H4 (cell line): Measurements from ENCODE around the gene ANKRD61. TPM values are rescaled to one million over a fixed set of nuclear protein-coding genes. Genes with fewer than 3 reads are reported as not detected.
A peak's percentile ranks its signal among the peaks of the same experiment; 100 is the strongest.
"Not testable (repeated sequence)": the region's sequence is repeated elsewhere in the genome, so short reads cannot be mapped to it uniquely, and the experiment has no call there.

Experiments
- DNase-seq: peaks from one replicate; pipeline ENCODE4 v3.0.0-alpha.2; 2015; ENCODE audit warnings: low spot score
- total RNA-seq: library from RNA; depleted of rRNA; stranded (reverse); fragments of >200 nt; shearing (Covaris generic); gene quantifications from 2 replicates; pipeline ENCODE4 v1.2.3, GENCODE V29; 2014; rRNA removed

The ANKRD61 gene
- 1.3 TPM in 1 of 2 replicates, not detected in the other for total RNA-seq

- no peak for DNase-seq
Measured at GRCh38 chr7:6030988-6031387, at the start of gene ANKRD61. Gene ANKRD61, plus strand, starts transcription at chr7:6031376. Its CDS starts 0 bp downstream, at chr7:6031376.

GRCh38 chr7:5987061-5987460 lies 44.1 kb upstream of the ANKRD61 start:
- not testable (repeated sequence) for DNase-seq

GRCh38 chr7:5997210-5997808 lies 33.9 kb upstream of the ANKRD61 start:
- DNase-seq, result peak; percentile 80

- no peak for DNase-seq
Measured at GRCh38 chr7:6007386-6007785, 23.8 kb upstream of the ANKRD61 start.

- DNase-seq, result not testable (repeated sequence)
Measured at GRCh38 chr7:6007835-6008590, 23.2 kb upstream of the ANKRD61 start.

- peak; percentile 100 for DNase-seq
Measured at GRCh38 chr7:6008668-6009611, 22.2 kb upstream of the ANKRD61 start, which contains the start of the genes AIMP2 and PMS2. Gene AIMP2, plus strand, starts transcription at chr7:6009272. Its CDS starts 92 bp downstream, at chr7:6009364. Gene PMS2, minus strand, starts transcription at chr7:6009049. Its CDS starts 30 bp downstream, at chr7:6009019.

- DNase-seq, result not testable (repeated sequence)
Measured at GRCh38 chr7:6010370-6010769, 20.8 kb upstream of the ANKRD61 start.

- no peak for DNase-seq
Measured at GRCh38 chr7:6011541-6011940, 19.6 kb upstream of the ANKRD61 start.

GRCh38 chr7:6012355-6013104 lies 18.6 kb upstream of the ANKRD61 start:
- DNase-seq, result no peak

- peak; percentile 89 for DNase-seq
Measured at GRCh38 chr7:6015917-6016652, 15.1 kb upstream of the ANKRD61 start.

- no peak for DNase-seq
Measured at GRCh38 chr7:6016653-6016966, 14.6 kb upstream of the ANKRD61 start.

- no peak for DNase-seq
Measured at GRCh38 chr7:6020371-6021286, 10.5 kb upstream of the ANKRD61 start.

GRCh38 chr7:6022707-6023106 lies 8.5 kb upstream of the ANKRD61 start:
- no peak for DNase-seq

GRCh38 chr7:6023974-6024435 lies 7.2 kb upstream of the ANKRD61 start:
- DNase-seq, result no peak

- peak; percentile 85 for DNase-seq
Measured at GRCh38 chr7:6026011-6026819, 5.0 kb upstream of the ANKRD61 start.

- no peak for DNase-seq
Measured at GRCh38 chr7:6026820-6027311, 4.3 kb upstream of the ANKRD61 start.

GRCh38 chr7:6027806-6028365 lies 3.3 kb upstream of the ANKRD61 start:
- no peak for DNase-seq

- no peak for DNase-seq
Measured at GRCh38 chr7:6028563-6028962, 2.6 kb upstream of the ANKRD61 start.
